HUES6 (cell line): ENCODE measurements around the gene PLEKHD1.
A peak's percentile ranks its signal among the peaks of the same experiment; 100 is the strongest.

ENCODE experiments used
- H3K27ac ChIP-seq: 2 replicates; pipeline ENCODE4 v1.7.0; 2013; ENCODE audit warnings: low read depth, mild to moderate bottlenecking, low read length, inconsistent platforms
- H3K27me3 ChIP-seq: 2 replicates; pipeline ENCODE4 v1.6.1; 2013; ENCODE audit warnings: low read length; ENCODE audit not compliant: control insufficient read depth, insufficient read depth
- H3K36me3 ChIP-seq: 2 replicates; pipeline ENCODE4 v1.6.1; 2013; ENCODE audit warnings: low read length; ENCODE audit not compliant: control insufficient read depth, insufficient read depth
- H3K4me1 ChIP-seq: 2 replicates; pipeline ENCODE4 v1.6.1; 2013; ENCODE audit warnings: low read length; ENCODE audit not compliant: control insufficient read depth, insufficient read depth
- H3K4me3 ChIP-seq: 2 replicates; pipeline ENCODE4 v1.5.1; 2013; ENCODE audit warnings: low read depth, low read length
- H3K9ac ChIP-seq: one replicate; pipeline ENCODE4 v1.6.1; 2013; ENCODE audit warnings: mild to moderate bottlenecking, low read length
- H3K9me3 ChIP-seq: 2 replicates; pipeline ENCODE4 v1.6.1; 2013; ENCODE audit warnings: low read depth, low read length; ENCODE audit not compliant: control insufficient read depth, insufficient read depth

The PLEKHD1 gene

DNA sequence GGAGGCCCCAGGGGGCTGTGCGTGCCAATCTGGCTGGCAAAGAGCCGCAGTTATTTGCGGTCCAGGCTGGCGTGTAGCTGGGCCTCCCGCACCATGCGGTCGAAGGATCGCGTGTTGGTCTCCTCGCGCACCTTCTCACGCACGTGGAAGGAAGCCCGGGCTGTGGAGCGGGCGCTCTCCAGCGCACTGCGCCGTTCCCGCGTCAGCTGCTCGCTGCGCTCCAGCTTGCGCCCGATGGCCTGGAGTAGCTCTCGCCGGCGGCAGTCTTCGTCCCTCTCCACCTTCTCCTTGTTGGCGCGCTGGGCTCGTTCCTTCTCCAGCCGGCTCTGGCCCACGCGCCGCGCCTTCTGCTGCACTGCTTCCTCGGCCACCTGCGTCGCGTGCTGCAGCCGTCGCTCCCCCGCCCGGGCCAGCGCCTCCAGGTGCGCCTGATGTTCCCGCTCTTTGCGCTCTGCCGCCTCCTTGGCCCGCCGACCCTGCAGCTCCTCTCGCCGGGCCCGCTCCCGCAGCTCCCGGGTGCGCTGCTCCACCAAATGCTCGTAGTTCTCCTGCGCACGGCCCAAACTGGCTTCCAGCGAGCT is 87.0 kb downstream of the PLEKHD1 start:
- Histone ChIP-seq H3K9me3 (peaks cover 8% of the 10 kb centered on the region; the same call in 1 of the 2 replicates), H3K27me3 (peaks cover 96% of the 10 kb centered on the region), H3K4me3 (peak overlapping the region; percentile 50), H3K4me1 (peaks cover 8% of the 10 kb centered on the region; the same call in 1 of the 2 replicates), H3K27ac (no peak overlapping the region), H3K36me3 (no peaks in the 10 kb centered on the region), H3K9ac (no peak overlapping the region)

- Histone ChIP-seq H3K9ac (no peak overlapping the region), H3K27ac (no peak overlapping the region), H3K4me1 (peaks cover 8% of the 10 kb centered on the region; the same call in 1 of the 2 replicates), H3K27me3 (peaks cover 96% of the 10 kb centered on the region), H3K9me3 (peaks cover 8% of the 10 kb centered on the region; the same call in 1 of the 2 replicates), H3K4me3 (peak overlapping the region; percentile 50), H3K36me3 (no peaks in the 10 kb centered on the region)
These were observed 87.7 kb downstream of the PLEKHD1 start for GRCh38 chr14:69572030-69572840.

DNA sequence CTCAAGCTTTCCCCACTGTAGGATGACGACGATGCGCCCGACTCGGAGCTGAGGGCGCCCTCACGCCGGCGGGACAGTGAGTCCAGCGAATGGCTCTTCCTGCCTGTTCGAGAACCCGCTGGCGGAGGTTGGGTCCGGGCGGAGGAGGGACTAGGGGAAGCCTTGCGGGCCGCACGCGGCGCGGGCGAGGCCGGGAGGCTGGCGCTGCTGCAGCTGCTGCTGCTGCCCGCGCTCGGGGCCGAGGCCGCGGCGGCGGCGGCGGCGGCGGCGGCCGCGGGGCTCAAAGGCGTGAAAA is 88.3 kb downstream of the PLEKHD1 start:
- Histone ChIP-seq H3K4me3 (no peak overlapping the region; the same call in 1 of the 2 replicates), H3K9me3 (peaks cover 8% of the 10 kb centered on the region; the same call in 1 of the 2 replicates), H3K27me3 (peaks cover 91% of the 10 kb centered on the region), H3K36me3 (no peaks in the 10 kb centered on the region), H3K27ac (no peak overlapping the region), H3K4me1 (peaks cover 8% of the 10 kb centered on the region; the same call in 1 of the 2 replicates), H3K9ac (no peak overlapping the region)

GRCh38 chr14:69573205-69573830 is 88.8 kb downstream of the PLEKHD1 start:
- H3K27me3 ChIP-seq = peaks cover 85% of the 10 kb centered on the region

DNA sequence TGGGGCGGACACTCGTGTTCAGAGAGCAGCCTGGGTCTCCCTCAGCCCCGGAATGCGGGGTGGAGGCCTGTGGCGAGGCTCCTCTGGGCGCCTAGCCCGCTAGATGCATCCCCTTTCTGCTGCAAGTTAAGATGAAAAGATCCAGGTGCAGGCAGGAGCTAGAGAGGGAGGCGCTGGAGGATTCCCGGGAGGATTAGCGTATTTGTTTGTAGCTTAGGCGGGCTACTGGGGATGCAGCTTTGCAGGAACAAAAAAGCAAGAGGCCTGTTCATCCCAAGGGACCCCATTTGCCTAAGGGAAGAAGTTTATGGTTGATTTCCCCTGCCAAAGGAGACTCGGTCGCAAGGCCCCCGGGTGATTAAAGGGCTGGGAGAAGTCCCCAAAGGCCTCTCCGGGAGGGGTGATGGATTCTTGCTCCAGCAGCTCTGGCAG is 89.3 kb downstream of the PLEKHD1 start:
- no peak overlapping the region for H3K27ac ChIP-seq
- H3K9me3 ChIP-seq = peaks cover 8% of the 10 kb centered on the region; the same call in 1 of the 2 replicates
- H3K27me3 ChIP-seq = peaks cover 80% of the 10 kb centered on the region
- no peaks in the 10 kb centered on the region for H3K36me3 ChIP-seq
- H3K9ac ChIP-seq = no peak overlapping the region
- peak overlapping the region; percentile 70 for H3K4me3 ChIP-seq
- H3K4me1 ChIP-seq = peaks cover 8% of the 10 kb centered on the region; the same call in 1 of the 2 replicates

More at GRCh38 chr14:69573205-69573830, 88.8 kb downstream of the PLEKHD1 start:
- Histone ChIP-seq H3K4me1 (peaks cover 8% of the 10 kb centered on the region; the same call in 1 of the 2 replicates), H3K36me3 (no peaks in the 10 kb centered on the region), H3K9ac (no peak overlapping the region), H3K4me3 (peak overlapping the region; percentile 70; the same call in 1 of the 2 replicates), H3K27ac (no peak overlapping the region), H3K9me3 (peaks cover 8% of the 10 kb centered on the region; the same call in 1 of the 2 replicates)

DNA sequence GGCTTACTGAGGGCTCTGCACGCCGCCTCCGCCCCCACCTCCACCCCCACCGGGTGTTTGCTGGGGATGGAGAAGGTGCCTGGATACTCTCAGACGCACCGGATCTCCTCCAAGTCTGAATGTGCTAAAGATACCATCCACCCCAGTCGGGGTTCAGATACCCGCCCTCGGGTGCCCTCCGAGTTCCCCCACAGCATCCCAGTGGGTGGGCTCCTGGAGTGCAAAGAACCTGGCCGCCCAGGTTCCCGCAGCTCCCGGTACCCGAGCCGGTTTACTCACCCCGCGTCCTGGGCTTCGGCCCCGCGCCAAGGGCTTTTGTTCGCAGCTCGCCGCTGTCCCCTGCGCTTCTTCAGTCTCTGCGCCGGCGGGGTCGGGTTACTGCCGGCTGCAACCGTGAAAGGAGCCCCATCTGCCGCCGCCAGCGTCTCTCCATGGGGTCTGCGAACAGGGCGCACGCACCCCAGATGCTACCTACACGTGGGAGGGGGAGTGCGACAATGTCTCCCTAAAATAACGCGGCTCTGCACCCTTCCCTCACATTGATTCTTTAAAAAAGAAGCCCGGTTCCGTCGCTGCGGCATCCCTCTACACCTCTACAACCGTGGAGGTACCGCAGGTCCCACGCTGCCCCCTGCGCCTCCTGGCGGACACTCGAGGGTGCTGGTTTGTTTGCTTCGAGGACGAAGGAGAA is 89.9 kb downstream of the PLEKHD1 start, which contains the start of gene CCDC177:
Gene CCDC177 (minus strand): TSS at position 609 of the 691 bp plus-strand sequence. CDS start 1,249 bp downstream, outside the sequence.
- H3K9me3 ChIP-seq = peaks cover 8% of the 10 kb centered on the region; the same call in 1 of the 2 replicates
- H3K27me3 ChIP-seq = peaks cover 74% of the 10 kb centered on the region
- H3K4me3 ChIP-seq = peak within 1 kb of the TSS; percentile 70
- peaks cover 8% of the 10 kb centered on the region; the same call in 1 of the 2 replicates for H3K4me1 ChIP-seq
- no peaks in the 10 kb centered on the region for H3K36me3 ChIP-seq
- no peak within 1 kb of the TSS for H3K27ac ChIP-seq
- no peak within 1 kb of the TSS for H3K9ac ChIP-seq

DNA sequence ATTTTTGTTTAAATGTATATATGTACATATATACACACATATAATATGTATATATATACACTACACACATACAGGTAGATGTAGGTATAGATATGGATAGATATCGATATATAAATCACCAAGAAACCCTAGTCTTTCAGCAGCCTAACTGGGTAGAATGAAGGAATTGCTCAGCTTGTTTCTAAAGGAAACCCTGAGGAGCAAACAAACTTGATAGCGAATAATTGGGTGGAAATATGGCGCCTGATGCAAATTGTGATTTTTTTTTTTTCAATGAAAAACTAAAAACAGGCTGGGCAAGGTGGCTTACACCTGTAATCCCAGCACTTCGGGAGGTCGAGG is 90.4 kb downstream of the PLEKHD1 start:
- Histone ChIP-seq H3K36me3 (no peaks in the 10 kb centered on the region), H3K27me3 (peaks cover 69% of the 10 kb centered on the region), H3K27ac (no peak overlapping the region), H3K4me1 (peaks cover 8% of the 10 kb centered on the region; the same call in 1 of the 2 replicates), H3K9me3 (peaks cover 8% of the 10 kb centered on the region; the same call in 1 of the 2 replicates), H3K9ac (no peak overlapping the region), H3K4me3 (no peak overlapping the region)

DNA sequence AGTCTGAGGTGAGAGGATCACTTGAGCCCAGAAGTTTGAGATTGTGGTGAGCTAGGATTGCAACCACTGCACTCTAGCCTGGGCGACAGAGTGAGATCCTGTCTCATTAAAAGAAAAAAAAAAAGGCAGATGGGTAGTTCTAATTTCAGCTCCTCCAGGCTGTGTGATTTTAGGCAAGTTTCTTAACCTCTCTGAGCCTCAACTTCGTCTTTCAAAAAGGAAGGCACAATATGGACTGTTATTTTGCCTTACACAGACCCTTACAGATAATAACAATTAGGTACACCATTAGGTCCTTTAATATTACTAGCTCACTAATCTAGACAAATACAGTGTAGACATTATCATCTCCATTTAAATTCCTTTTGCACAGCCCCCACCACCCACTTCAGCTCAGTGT is 94.9 kb downstream of the PLEKHD1 start:
- Histone ChIP-seq H3K4me3 (no peak overlapping the region), H3K27me3 (peaks cover 24% of the 10 kb centered on the region), H3K4me1 (no peaks in the 10 kb centered on the region), H3K36me3 (no peaks in the 10 kb centered on the region), H3K27ac (no peak overlapping the region), H3K9me3 (no peaks in the 10 kb centered on the region), H3K9ac (no peak overlapping the region)

DNA sequence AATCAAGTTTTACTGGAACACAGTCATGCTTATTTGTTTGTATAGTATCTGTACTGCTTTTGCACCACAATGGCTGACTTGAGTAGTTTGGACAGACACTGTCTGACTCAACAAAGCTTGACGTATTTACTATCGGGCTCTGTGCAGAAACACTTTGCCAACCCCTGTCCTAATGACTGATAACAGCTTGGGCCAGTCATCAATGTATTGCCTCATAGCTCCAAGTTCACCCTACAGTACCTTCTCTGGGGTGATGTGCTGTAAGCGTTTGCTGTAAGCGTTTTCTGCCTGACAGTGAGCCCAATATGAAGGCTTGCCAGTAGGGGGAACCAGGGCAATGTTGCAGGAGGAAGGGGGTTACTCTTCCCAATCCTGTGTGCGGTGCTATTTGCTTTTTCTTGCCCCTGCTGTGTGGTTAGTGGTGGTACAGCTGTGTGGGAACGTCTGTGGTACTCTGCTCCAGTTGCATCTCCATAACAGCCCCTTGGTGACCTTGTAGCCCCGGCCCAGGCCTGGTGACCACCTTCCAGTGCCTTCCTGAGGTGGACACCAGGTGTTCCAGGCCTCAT is 95.6 kb downstream of the PLEKHD1 start:
- no peak overlapping the region for H3K9ac ChIP-seq
- no peak overlapping the region for H3K27ac ChIP-seq
- H3K4me3 ChIP-seq = no peak overlapping the region
- H3K36me3 ChIP-seq = no peaks in the 10 kb centered on the region
- no peaks in the 10 kb centered on the region for H3K4me1 ChIP-seq
- H3K9me3 ChIP-seq = no peaks in the 10 kb centered on the region
- H3K27me3 ChIP-seq = peaks cover 18% of the 10 kb centered on the region
